Liver (tissue), 9 donors: ENCODE data around the gene OR52K2. TPM values are rescaled to one million over a fixed set of nuclear protein-coding genes. Genes with fewer than 3 reads are reported as not detected.

ENCODE experiments used
- DNase-seq: peaks from one replicate; pipeline ENCODE4 v3.0.0-alpha.2; 2017; ENCODE audit warnings: low spot score
- H3K27ac ChIP-seq, 2 donors: one replicate each; pipeline ENCODE4 v1.7.0; 2013; ENCODE audit warnings: inconsistent platforms in 2 of 2, low read length in 2 of 2, control low read depth in 1 of 2, low read depth in 1 of 2, mild to moderate bottlenecking in 1 of 2
- H3K27me3 ChIP-seq, 4 donors: one replicate each; pipeline versions ENCODE4 v1.6.1 to v1.7.0; 2013; ENCODE audit warnings: low read length in 3 of 4, inconsistent platforms in 1 of 4, mild to moderate bottlenecking in 1 of 4, moderate library complexity in 1 of 4; ENCODE audit not compliant: control insufficient read depth in 4 of 4, insufficient read depth in 4 of 4
- H3K36me3 ChIP-seq, 4 donors: one replicate each; pipeline versions ENCODE4 v1.6.1 to v1.7.0; 2013; ENCODE audit warnings: low read length in 3 of 4, mild to moderate bottlenecking in 3 of 4, low read depth in 1 of 4, moderate library complexity in 1 of 4; ENCODE audit not compliant: control insufficient read depth in 4 of 4, insufficient read depth in 3 of 4
- H3K4me1 ChIP-seq, 4 donors: one replicate each; pipeline versions ENCODE4 v1.6.1 to v1.7.0; 2013; ENCODE audit warnings: low read length in 3 of 4, mild to moderate bottlenecking in 3 of 4, moderate library complexity in 1 of 4; ENCODE audit not compliant: control insufficient read depth in 4 of 4, insufficient read depth in 4 of 4
- H3K4me3 ChIP-seq, 3 donors: one replicate each; pipeline versions ENCODE4 v1.6.1 to v1.7.0; 2013; ENCODE audit warnings: low read length in 3 of 3, control low read depth in 1 of 3, low read depth in 1 of 3, mild to moderate bottlenecking in 1 of 3
- H3K9ac ChIP-seq, 2 donors: one replicate each; pipeline ENCODE4 v1.7.0; 2013; ENCODE audit warnings: low read length in 2 of 2, mild to moderate bottlenecking in 2 of 2, moderate library complexity in 2 of 2, control low read depth in 1 of 2, low read depth in 1 of 2
- H3K9me3 ChIP-seq, 4 donors: one replicate each; pipeline versions ENCODE4 v1.6.1 to v1.7.0; 2013; ENCODE audit warnings: low read length in 3 of 4; ENCODE audit not compliant: control insufficient read depth in 4 of 4
- EGR1 ChIP-seq, 2 donors: IDR thresholded peaks; 2 replicates each; pipeline ENCODE4 v1.6.1; 2016 to 2018; ENCODE audit warnings: antibody characterized with exemption in 2 of 2, low read depth in 2 of 2
- FOXA1 ChIP-seq: IDR thresholded peaks from 2 replicates; pipeline ENCODE4 v1.6.1; 2016; ENCODE audit warnings: antibody characterized with exemption
- GABPA ChIP-seq, 2 donors: IDR thresholded peaks in 1 of 2; conservative IDR thresholded peaks in 1 of 2; 2 replicates each; pipeline ENCODE4 v1.6.1; 2016; ENCODE audit warnings: antibody characterized with exemption in 2 of 2, mild to moderate bottlenecking in 1 of 2, moderate library complexity in 1 of 2
- HNF4A ChIP-seq, 2 donors: conservative IDR thresholded peaks; 2 replicates each; pipeline ENCODE4 v1.6.1; 2016; ENCODE audit warnings: antibody characterized with exemption in 2 of 2, mild to moderate bottlenecking in 2 of 2
- HNF4G ChIP-seq: IDR thresholded peaks from 2 replicates; pipeline ENCODE4 v1.6.1; 2016; ENCODE audit warnings: antibody characterized with exemption
- JUND ChIP-seq, 2 donors: IDR thresholded peaks; 2 replicates each; pipeline ENCODE4 v1.6.1; 2016; ENCODE audit warnings: antibody characterized with exemption in 2 of 2
- NR2F2 ChIP-seq: IDR thresholded peaks from 2 replicates; pipeline ENCODE4 v1.6.1; 2016; ENCODE audit warnings: antibody characterized with exemption
- RAD21 ChIP-seq, 2 donors: IDR thresholded peaks; 2 replicates each; pipeline ENCODE4 v1.6.1; 2016; ENCODE audit warnings: antibody characterized with exemption in 2 of 2, mild to moderate bottlenecking in 2 of 2
- RXRA ChIP-seq, 2 donors: IDR thresholded peaks; 2 replicates each; pipeline ENCODE4 v1.6.1; 2017 to 2018; ENCODE audit warnings: antibody characterized with exemption in 2 of 2, mild to moderate bottlenecking in 1 of 2
- SP1 ChIP-seq: IDR thresholded peaks from 2 replicates; pipeline ENCODE4 v1.6.1; 2018; ENCODE audit warnings: antibody characterized with exemption, mild to moderate bottlenecking
- TAF1 ChIP-seq: conservative IDR thresholded peaks from 2 replicates; pipeline ENCODE4 v1.6.1; 2016; ENCODE audit warnings: antibody characterized with exemption, mild to moderate bottlenecking
- YY1 ChIP-seq: IDR thresholded peaks from 2 replicates; pipeline ENCODE4 v1.6.1; 2016; ENCODE audit warnings: antibody characterized with exemption, mild to moderate bottlenecking
- WGBS: extraction: QIAGEN DNeasy Blood & Tissue Kit; methylation state at CpG from one replicate; pipeline ENCODE4 v1.1.7; 2013; 5-methylcytosine and 5-hydroxymethylcytosine counted together
- polyA plus RNA-seq, 2 donors: library from polyadenylated mRNA; stranded (reverse) in 1 of 2; unstranded in 1 of 2; fragments of 200-250 nt in 1 of 2; fragments of >200 nt in 1 of 2; fragmentation: Nextera tagmentation in 1 of 2; extraction: Ambion mirVana in 1 of 2; gene quantifications; one replicate each; pipeline versions ENCODE4 v1.2.1 to v1.2.3, GENCODE V29; 2013 to 2015
- total RNA-seq, 2 donors: library from RNA; depleted of rRNA; stranded (reverse); fragments of >200 nt; gene quantifications; one replicate each; pipeline ENCODE4 v1.2.3, GENCODE V29; 2014
- TF ChIP-seq, protein P1 (sequence below): fragments of 150-350 bp; IDR thresholded peaks from 2 replicates; pipeline ENCODE4 v1.5.1; 2017; ENCODE audit warnings: improper control_type of control experiment, low read depth, low read length; ENCODE audit not compliant: missing input control
- TF ChIP-seq, protein P2 (sequence below): IDR thresholded peaks from 2 replicates; pipeline ENCODE4 v1.6.1; 2016; ENCODE audit warnings: antibody characterized with exemption
- TF ChIP-seq, protein P3 (sequence below): IDR thresholded peaks from 2 replicates; pipeline ENCODE4 v1.6.1; 2016; ENCODE audit warnings: antibody characterized with exemption
- TF ChIP-seq, protein P4 (sequence below): IDR thresholded peaks from 2 replicates; pipeline ENCODE4 v1.6.1; 2016; ENCODE audit warnings: antibody characterized with exemption
- TF ChIP-seq, protein P5 (sequence below): IDR thresholded peaks from 2 replicates; pipeline ENCODE4 v1.6.1; 2016; ENCODE audit warnings: antibody characterized with exemption, mild to moderate bottlenecking
- donor health status: healthy.
- donor health status: healthy.
- donor health status: healthy.
- donor health status: healthy.
- donor health status: healthy.

Gene OR52K2
- total and polyA plus RNA-seq, 4 donors = 0.15 TPM; not detected in 3

DNA sequence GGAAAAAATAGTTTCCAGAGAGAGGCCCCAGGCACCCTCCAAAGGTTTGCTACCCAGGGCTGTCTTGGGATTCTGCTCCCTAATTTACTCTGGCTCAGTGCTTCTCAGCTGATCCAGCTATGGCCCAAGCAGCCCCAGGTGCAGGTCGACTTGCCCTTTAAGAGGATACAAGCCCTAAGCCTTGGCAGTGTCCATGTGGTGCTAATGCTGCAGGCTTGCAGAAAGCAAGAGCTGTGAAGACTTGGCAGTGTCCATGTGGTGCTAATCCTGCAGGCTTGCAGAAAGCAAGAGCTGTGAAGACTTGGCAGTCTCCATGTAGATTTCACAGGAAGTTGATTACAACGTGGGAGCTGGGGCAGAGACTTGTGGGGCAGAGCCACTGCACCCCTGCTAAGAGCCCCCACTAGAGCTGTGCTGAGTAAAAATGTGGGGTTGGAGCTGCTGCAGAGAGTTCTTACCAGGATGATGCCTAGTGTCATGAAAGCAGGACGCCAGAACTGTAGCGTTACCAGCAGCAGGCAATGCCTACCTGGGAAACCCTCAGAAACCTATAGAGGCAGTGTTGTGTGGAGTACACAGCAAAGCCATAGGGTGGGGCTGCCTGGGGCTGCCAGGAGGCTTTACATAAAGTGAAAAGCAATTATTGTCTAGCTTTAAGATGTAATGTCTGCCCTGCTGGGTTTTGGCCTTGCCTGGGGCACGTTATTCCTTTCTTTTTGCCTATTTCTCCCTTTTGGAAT, 17.2 kb downstream of the OR52K2 start:
- 46% methylated on average over 5 of the region's 5 CpGs for WGBS
- TF ChIP-seq FOXA1 = no peak
- no peak for TF ChIP-seq TAF1
- DNase-seq = no peak
- H3K4me3 ChIP-seq = no peak overlapping the region
- no peaks in the 10 kb centered on the region for H3K27me3 ChIP-seq
- no peaks in the 10 kb centered on the region for H3K4me1 ChIP-seq
- no peaks in the 10 kb centered on the region for H3K36me3 ChIP-seq
- peaks cover 0 to 9% (median 5%) of the 10 kb centered on the region in 4 donors for H3K9me3 ChIP-seq
- H3K27ac ChIP-seq = no peak overlapping the region
- H3K9ac ChIP-seq = no peak overlapping the region

DNA sequence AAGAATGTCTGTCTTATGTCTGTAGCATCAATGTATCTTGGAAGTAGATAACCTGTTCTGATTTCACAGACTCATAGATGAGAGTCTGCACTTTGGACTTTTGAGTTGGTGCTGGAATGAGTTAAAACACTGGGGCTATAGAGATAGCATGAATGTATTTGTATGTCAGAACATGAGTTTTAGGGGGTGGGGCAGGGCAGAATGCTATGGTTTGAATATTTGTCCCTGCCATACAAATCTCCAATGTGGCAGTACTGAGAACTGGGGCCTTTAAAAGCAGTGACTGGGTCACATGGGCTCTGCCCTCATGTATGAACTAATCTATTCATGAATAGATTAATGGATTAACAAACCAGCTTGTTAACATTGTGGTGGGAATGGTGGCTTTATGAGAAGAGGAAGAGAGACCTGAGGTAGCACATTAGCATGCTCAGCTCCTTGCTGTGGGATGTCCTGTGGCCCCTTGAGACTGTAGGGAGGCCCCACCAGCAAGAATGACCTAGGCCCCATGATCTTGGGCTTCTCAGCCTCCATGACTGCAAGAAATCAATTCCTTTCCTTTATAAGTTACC, 17.9 kb downstream of the OR52K2 start:
- H3K36me3 ChIP-seq = no peaks in the 10 kb centered on the region
- H3K4me1 ChIP-seq = no peaks in the 10 kb centered on the region
- no peak overlapping the region for H3K9ac ChIP-seq
- H3K9me3 ChIP-seq = peaks cover 0 to 9% (median 5%) of the 10 kb centered on the region in 4 donors
- H3K4me3 ChIP-seq = no peak overlapping the region
- H3K27me3 ChIP-seq = no peaks in the 10 kb centered on the region
- TF ChIP-seq RXRA (IDR thresholded peaks at IDR 0.05) (no peak), HNF4G (no peak)
- H3K27ac ChIP-seq = no peak overlapping the region
- no peak for DNase-seq

DNA sequence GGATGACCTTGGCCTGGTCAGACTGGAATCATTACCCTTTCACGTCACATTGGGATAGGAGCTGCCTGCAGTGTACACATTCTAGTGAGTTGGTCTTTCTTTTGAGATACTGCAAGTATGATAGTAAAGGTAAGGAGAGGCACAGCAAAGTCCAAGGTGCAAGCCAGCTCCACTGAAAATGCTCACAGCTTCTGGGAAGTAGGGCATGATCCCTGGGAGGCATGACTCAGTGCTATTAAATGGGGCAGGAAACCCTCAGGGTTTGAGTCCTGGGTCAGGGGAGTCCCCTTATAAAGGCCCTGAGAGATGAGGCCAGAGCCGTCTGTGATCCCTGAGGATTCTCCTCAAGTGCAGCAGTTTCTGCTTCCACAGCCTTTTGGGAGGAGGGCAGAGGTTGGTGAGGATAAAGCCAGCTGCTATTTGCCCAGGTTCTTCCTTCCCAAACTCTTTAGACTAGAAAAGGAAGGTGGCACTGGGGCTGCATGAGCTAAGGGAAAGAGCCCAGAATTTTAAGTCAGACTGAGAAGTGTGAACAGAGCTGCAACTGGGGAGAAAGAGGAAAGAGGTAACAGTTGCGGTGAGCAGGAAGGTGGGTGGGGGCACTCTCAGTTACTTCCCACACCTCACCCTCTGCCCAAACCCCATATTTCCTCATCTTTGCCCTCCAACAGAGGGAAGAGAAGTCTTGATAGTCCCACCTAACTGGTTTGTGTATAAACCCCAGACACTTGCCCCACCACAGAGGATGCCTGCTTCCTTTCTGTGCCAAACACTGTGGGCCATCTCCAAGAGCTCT, 18.9 kb downstream of the OR52K2 start:
- H3K9ac ChIP-seq = no peak overlapping the region
- no peak overlapping the region for H3K4me3 ChIP-seq
- WGBS = 78% methylated on average over 3 of the region's 3 CpGs
- H3K36me3 ChIP-seq = no peaks in the 10 kb centered on the region
- no peaks in the 10 kb centered on the region for H3K4me1 ChIP-seq
- peaks cover 0 to 9% (median 5%) of the 10 kb centered on the region in 4 donors for H3K9me3 ChIP-seq
- no peak overlapping the region for H3K27ac ChIP-seq
- H3K27me3 ChIP-seq = no peaks in the 10 kb centered on the region
- TF ChIP-seq SP1 (no peak), GABPA (IDR thresholded peaks at IDR 0.05 in 1 of 2, conservative IDR thresholded peaks at IDR 0.05 in 1 of 2) (no peak), NR2F2 (no peak), YY1 (no peak), HNF4A (conservative IDR thresholded peaks at IDR 0.05) (no peak), TAF1 (no peak), HNF4G (no peak), EGR1 (IDR thresholded peaks at IDR 0.05; ENCODE audit: low read depth in 2 of 2) (no peak), RXRA (IDR thresholded peaks at IDR 0.05) (no peak), RAD21 (IDR thresholded peaks at IDR 0.05) (no peak), JUND (IDR thresholded peaks at IDR 0.05) (no peak), FOXA1 (no peak)
- TF ChIP-seq, protein P1, sequence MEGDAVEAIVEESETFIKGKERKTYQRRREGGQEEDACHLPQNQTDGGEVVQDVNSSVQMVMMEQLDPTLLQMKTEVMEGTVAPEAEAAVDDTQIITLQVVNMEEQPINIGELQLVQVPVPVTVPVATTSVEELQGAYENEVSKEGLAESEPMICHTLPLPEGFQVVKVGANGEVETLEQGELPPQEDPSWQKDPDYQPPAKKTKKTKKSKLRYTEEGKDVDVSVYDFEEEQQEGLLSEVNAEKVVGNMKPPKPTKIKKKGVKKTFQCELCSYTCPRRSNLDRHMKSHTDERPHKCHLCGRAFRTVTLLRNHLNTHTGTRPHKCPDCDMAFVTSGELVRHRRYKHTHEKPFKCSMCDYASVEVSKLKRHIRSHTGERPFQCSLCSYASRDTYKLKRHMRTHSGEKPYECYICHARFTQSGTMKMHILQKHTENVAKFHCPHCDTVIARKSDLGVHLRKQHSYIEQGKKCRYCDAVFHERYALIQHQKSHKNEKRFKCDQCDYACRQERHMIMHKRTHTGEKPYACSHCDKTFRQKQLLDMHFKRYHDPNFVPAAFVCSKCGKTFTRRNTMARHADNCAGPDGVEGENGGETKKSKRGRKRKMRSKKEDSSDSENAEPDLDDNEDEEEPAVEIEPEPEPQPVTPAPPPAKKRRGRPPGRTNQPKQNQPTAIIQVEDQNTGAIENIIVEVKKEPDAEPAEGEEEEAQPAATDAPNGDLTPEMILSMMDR = no peak
- TF ChIP-seq, protein P2, sequence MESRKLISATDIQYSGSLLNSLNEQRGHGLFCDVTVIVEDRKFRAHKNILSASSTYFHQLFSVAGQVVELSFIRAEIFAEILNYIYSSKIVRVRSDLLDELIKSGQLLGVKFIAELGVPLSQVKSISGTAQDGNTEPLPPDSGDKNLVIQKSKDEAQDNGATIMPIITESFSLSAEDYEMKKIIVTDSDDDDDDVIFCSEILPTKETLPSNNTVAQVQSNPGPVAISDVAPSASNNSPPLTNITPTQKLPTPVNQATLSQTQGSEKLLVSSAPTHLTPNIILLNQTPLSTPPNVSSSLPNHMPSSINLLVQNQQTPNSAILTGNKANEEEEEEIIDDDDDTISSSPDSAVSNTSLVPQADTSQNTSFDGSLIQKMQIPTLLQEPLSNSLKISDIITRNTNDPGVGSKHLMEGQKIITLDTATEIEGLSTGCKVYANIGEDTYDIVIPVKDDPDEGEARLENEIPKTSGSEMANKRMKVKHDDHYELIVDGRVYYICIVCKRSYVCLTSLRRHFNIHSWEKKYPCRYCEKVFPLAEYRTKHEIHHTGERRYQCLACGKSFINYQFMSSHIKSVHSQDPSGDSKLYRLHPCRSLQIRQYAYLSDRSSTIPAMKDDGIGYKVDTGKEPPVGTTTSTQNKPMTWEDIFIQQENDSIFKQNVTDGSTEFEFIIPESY = no peak
- TF ChIP-seq, protein P3, sequence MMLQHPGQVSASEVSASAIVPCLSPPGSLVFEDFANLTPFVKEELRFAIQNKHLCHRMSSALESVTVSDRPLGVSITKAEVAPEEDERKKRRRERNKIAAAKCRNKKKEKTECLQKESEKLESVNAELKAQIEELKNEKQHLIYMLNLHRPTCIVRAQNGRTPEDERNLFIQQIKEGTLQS = no peak
- TF ChIP-seq, protein P4, sequence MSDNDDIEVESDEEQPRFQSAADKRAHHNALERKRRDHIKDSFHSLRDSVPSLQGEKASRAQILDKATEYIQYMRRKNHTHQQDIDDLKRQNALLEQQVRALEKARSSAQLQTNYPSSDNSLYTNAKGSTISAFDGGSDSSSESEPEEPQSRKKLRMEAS = no peak
- TF ChIP-seq, protein P5, sequence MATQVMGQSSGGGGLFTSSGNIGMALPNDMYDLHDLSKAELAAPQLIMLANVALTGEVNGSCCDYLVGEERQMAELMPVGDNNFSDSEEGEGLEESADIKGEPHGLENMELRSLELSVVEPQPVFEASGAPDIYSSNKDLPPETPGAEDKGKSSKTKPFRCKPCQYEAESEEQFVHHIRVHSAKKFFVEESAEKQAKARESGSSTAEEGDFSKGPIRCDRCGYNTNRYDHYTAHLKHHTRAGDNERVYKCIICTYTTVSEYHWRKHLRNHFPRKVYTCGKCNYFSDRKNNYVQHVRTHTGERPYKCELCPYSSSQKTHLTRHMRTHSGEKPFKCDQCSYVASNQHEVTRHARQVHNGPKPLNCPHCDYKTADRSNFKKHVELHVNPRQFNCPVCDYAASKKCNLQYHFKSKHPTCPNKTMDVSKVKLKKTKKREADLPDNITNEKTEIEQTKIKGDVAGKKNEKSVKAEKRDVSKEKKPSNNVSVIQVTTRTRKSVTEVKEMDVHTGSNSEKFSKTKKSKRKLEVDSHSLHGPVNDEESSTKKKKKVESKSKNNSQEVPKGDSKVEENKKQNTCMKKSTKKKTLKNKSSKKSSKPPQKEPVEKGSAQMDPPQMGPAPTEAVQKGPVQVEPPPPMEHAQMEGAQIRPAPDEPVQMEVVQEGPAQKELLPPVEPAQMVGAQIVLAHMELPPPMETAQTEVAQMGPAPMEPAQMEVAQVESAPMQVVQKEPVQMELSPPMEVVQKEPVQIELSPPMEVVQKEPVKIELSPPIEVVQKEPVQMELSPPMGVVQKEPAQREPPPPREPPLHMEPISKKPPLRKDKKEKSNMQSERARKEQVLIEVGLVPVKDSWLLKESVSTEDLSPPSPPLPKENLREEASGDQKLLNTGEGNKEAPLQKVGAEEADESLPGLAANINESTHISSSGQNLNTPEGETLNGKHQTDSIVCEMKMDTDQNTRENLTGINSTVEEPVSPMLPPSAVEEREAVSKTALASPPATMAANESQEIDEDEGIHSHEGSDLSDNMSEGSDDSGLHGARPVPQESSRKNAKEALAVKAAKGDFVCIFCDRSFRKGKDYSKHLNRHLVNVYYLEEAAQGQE = no peak
- no peak for DNase-seq
